NT2/D1 (cell line): ENCODE results near the gene DEUP1.

Experiments used
- SUZ12 ChIP-seq: IDR thresholded peaks from 2 replicates; pipeline ENCODE4 v1.6.1; 2011; ENCODE audit not compliant: insufficient read length, insufficient read depth; ENCODE audit errors: extremely low read depth
- YY1 ChIP-seq: IDR thresholded peaks from 2 replicates; pipeline ENCODE4 v1.6.1; 2011; ENCODE audit not compliant: insufficient read length, insufficient read depth
- ZNF274 ChIP-seq: IDR thresholded peaks from 2 replicates; pipeline ENCODE4 v1.6.1; 2011; ENCODE audit warnings: mild to moderate bottlenecking, low read depth, low read length

- TF ChIP-seq YY1 (no peak), ZNF274 (no peak), SUZ12 (no peak)
Observed at GRCh38 chr11:93344855-93345333, 14.4 kb downstream of the DEUP1 start.
